GM21786 (cell line): ENCODE results near the gene CLEC16A.
A peak's percentile ranks its signal among the peaks of the same experiment; 100 is the strongest.

ENCODE experiments used
- ATAC-seq: cut with Tn5 transposase; IDR thresholded peaks from one replicate; pipeline ENCODE4 v1.9.1; 2021; ENCODE audit not compliant: unreplicated experiment

CLEC16A gene

DNA sequence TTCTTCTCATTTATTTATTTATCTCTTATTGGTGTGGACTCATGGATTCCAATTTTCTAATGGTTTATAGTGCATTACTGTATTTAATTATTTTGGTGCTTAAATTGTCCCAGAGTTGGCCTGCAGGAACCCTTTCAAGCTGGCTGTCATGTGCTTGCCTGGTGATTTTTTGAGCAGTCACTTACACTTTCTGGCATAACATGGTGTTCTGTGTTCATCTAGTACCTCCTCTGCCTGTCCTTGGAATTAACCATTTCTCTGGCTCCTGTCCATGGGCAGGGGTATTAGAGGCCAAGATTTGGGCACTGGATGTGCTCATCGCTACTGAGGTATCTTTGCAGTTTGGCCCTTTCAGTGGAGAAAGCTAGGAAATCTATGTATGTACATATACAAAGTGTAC lies 67.0 kb downstream of the CLEC16A start:
- no peak for ATAC-seq

DNA sequence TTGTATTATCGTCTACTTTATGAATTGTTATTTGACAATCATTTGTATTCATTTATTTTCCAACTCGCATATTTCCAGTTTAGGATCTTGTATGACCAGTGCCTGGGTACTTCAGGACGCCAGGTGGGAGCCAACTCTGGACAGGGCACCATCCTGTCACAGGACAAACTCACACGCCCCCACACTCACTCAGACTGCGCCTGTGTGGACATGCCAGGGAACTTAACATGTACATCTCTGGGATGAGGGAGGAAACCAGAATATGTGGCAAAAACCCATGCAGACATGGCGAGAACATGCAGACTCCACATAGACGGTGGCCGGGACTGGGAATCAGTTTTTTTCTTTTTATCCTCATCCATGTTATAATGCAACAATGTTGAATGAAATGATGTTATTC lies 68.5 kb downstream of the CLEC16A start:
- no peak for ATAC-seq

- ATAC-seq = no peak
These were observed 69.8 kb downstream of the CLEC16A start for GRCh38 chr16:11014136-11014535.

- no peak for ATAC-seq
These were observed 70.7 kb downstream of the CLEC16A start for GRCh38 chr16:11015076-11015475.

DNA sequence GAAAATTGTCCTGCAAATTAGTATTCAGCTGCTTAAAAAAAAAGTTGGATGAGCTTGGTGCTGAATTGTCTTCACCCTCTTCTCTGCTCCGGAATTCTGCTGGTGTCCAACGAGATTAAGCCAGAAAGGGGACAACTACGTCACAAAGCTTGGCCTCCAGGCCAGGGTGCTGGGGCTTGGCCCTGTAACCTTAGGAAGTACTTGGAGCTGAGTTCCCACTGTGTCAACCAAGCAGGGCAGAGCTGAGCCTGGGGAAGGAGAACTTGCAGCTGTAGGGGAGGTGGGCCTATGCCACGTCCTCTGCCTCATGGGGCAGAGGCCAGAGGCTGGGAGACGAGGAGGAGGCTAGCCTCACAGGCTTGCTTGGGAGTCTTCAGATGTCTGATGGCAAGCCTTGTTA lies 71.2 kb downstream of the CLEC16A start:
- no peak for ATAC-seq

DNA sequence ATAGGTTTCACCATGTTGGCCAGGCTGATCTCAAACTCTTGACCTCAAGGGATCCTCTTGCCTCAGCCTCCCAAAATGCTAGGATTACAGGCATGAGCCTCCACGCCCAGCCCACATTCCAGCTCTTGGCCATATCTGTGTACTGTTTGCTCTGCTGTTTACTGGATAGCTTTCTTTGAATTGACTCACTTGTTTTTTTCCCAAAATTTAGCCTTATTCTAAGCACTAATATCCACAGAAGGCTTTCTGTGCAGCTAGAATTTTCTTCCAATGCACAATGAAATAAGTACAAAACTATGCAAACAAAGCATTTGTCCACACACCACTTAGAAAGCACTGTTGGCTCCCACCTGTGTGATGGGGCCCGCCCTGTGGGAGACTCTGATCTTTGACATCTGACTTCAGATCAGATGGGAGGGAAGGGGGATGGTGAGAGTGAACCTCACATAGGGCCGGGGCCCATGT lies 72.2 kb downstream of the CLEC16A start:
- ATAC-seq = no peak

- no peak for ATAC-seq
These were observed 72.6 kb downstream of the CLEC16A start for GRCh38 chr16:11016993-11017392.

- ATAC-seq = no peak
These were observed 73.1 kb downstream of the CLEC16A start for GRCh38 chr16:11017499-11017898.

DNA sequence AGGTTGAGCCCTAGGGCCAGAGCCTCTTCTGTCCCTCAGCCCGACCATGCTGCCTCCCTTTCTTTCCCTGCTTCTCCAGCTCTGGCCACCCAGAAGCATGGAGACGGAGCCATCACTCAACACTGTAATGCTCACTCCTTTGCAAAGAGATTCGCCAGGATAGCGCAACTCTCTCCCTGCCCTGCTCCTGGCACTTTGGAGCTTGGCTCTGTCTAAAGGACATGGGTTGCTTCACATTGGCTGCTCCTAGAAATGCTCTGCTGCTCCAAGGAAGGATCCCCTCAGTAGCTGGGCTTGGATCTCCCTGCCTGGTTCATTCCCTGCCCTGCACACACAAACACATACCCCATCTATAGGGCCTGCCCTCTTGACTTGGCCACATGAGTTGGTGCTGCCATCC lies 76.0 kb downstream of the CLEC16A start:
- no peak for ATAC-seq

DNA sequence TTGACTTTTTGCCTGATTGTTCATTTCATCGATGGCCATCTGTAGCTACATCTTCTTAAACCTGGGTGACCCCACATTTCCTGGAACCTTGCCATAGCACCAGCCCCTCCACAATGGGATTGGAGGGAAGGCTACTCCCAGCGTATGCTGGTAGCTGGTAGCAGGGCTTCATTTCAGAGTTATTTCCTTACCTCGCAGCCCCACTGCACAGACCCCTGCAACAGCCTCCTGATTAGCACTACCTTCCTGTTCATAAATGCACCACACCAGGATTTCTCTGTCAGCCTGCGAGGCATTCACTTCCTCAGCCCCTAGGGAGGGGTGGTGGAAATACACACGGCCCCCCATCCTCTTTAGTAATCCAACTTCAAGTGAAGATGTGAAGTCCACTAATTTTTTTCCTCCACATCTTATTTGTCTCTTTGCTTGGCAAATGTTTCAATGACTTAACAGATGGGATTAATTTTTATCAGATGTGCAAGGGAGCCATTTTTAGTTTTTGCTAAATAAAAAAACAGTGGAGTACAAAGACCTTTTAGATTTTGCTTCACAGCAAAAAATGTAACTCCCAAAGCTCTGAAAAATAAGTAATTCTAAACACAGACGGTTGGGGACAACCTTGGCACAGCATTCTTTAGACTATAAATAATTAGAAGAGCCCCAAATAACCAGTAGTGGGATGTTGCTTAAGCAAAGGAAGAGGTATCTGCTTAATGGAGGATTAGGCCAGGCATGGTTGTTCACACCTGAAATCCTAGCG lies 76.6 kb downstream of the CLEC16A start:
- no peak for ATAC-seq

GRCh38 chr16:11022002-11022401 lies 77.6 kb downstream of the CLEC16A start:
- no peak for ATAC-seq

DNA sequence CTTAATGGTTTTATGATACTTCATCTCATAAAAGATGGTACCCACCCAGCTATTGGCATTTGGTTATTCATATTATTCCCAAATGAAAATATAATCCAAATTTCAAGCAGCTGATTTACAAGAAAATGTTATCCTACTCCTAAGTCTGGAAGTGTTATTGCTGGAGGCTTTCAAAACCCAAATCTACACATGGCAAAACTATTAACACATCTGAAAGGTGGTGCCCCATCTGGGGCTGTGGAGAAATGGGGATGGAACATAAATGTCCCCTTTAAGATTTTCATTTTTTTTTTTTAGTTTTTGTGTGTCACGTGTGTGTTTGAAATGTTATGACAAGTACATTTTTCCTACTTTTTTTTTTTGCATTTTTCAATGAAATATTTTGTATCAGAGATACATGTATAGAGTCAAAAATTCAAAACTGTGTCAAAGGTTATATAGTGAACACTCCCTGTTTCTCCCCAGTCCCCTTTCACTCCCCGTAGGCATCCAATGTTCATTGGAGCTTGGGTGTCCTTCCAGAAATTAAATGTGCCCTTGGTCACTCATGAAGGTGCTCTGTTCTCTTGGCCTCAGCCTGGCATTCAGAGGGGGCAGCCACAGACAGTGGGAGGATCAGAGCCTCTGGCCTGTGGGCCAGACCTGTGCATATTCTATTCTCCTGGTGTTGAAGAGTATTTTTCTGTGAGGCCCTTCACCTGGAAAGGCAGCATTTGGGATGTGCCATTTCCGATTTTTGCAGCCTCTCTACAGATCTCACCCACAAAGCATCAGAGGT lies 79.1 kb downstream of the CLEC16A start:
- no peak for ATAC-seq

GRCh38 chr16:11024333-11025053 lies 80.1 kb downstream of the CLEC16A start:
- peak; percentile 24 for ATAC-seq

GRCh38 chr16:11025120-11025531 lies 80.8 kb downstream of the CLEC16A start:
- peak; percentile 58 for ATAC-seq

DNA sequence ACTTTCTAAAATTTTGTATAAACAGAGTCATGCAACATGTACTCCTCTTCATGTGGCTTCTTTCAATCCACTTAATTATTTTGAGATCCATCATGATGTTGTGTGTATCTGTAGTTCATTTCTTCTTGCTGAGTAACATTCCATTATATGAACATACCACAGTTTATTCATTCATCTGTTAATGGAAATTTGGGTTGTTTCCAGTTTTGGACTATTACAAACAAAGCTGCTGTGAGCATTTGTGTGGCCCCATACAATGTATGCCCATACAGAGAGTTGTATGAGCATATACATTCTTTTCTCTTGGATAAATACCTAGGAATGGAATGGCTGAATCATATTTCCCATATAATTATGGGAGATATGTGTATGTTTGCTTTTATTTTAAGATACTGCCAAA lies 85.6 kb downstream of the CLEC16A start:
- ATAC-seq = no peak

- ATAC-seq = no peak
These were observed 86.7 kb downstream of the CLEC16A start for GRCh38 chr16:11030990-11031510.

GRCh38 chr16:11032000-11032921 lies 87.9 kb downstream of the CLEC16A start:
- ATAC-seq = no peak

DNA sequence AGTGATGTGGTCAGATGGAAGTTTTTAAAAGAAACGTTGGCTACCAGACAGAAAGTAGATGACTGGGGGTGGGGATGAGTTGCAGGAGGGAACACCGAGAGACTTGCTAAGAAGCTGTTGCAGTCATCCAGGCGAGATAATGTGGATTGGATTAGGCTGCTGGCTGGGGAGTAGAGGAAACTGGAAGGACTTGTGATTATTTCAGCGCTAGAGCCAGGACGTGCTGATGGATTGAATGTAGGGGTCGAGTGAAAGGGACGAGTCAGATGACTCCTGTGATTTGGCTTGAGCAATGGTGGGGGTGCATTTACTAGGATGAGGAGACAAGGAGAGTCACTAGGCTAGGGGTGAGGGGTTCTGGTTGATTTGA lies 88.5 kb downstream of the CLEC16A start:
- ATAC-seq = no peak

DNA sequence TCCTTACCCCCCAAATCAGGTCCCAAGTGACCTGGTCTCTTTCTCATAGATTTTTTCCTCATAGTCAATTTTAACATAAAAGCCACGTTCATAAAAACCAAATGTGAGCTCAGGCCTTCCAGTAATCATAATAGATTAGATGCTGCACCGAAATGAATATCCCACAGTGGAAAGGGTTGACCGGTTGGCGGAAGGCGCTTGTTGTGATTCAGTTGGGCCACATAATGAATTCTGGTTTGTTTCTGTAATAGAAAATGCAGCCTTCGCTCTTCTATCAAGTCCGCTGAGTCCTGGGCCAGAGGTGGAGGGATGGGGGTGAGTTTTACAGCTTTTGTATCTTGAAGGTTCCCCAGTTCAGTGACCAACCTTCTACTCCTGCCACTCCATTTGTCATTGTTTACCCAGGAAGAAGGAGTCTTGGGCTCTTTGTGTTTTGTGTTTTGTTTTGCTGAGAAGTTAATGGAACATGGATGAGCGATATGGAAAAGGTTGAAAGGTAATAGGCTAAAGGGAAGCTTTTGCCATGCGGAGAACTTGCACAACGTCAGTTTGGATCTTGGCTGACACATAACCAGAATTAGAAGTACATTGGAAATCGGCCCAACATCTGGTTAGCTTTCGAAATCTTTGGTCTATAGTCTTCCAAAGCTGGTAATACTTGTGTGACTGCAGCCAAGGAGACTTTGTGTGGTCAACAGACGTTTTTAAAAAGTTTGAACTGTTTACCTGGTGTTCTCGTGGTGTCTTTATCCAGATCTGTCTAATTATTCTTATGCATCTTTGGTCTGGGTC lies 89.5 kb downstream of the CLEC16A start:
- no peak for ATAC-seq

GRCh38 chr16:11034481-11034931 lies 90.1 kb downstream of the CLEC16A start:
- ATAC-seq = no peak
